ENCODE data around the gene BLNK. TPM values are rescaled to one million over a fixed set of nuclear protein-coding genes. Genes with fewer than 3 reads are reported as not detected.

The BLNK gene
- total and polyA plus RNA-seq, 2 donors (not counting 1 experiment from before 2014, with no cell fraction given) = 153 to 205 TPM

GRCh38 chr10:96311180-96311715 lies 39.9 kb upstream of the BLNK start:
- H3K27ac Mint-ChIP-seq = no peak overlapping the region
- CTCF ChIA-PET = interaction anchor here (1.1 kb wide), 1 partner anchor 9 kb away, joined by 4 read pairs; no protein-coding TSS in a partner anchor
- H3K9me3 Mint-ChIP-seq (ENCODE audit: insufficient read depth) = no peaks in the 10 kb centered on the region

GRCh38 chr10:96310321-96310669 lies 38.9 kb upstream of the BLNK start:
- intact Hi-C loops (cut with micrococcal nuclease) = no loop called here
- no peak overlapping the region for H3K4me2 ChIP-seq (replicated peaks; ENCODE audit: low read depth, low read length, poor library complexity, severe bottlenecking)
- H3K4me1 Mint-ChIP-seq = peaks cover 14% of the 10 kb centered on the region
- no peak overlapping the region for H3K27ac Mint-ChIP-seq
- WGBS (ENCODE audit: insufficient coverage) = 29% methylated on average over 1 of the region's 1 CpG
- POLR2A ChIA-PET = no interaction called here
- H3K27me3 Mint-ChIP-seq = peaks cover 14% of the 10 kb centered on the region
- no peak overlapping the region for H2AFZ ChIP-seq (ENCODE audit: insufficient read depth, low read depth, low read length, poor library complexity, severe bottlenecking)
- H3K9ac ChIP-seq (ENCODE audit: low read length) = no peak overlapping the region
- no peaks in the 10 kb centered on the region for H3K9me3 Mint-ChIP-seq (ENCODE audit: insufficient read depth)
- no peak overlapping the region for H3K4me3 Mint-ChIP-seq
- peaks cover 0 to 11% (median 3%) of the 10 kb centered on the region in 4 experiments for H3K27me3 ChIP-seq (replicated peaks in 1 of 4; ENCODE audit: control extremely low read depth in 1 of 4, control insufficient read depth in 3 of 4, insufficient read depth in 4 of 4, low read length in 3 of 4)
- H3K4me1 ChIP-seq (ENCODE audit: control insufficient read depth in 2 of 2, insufficient read depth in 2 of 2, low read length in 2 of 2) = peaks cover 13 to 14% of the 10 kb centered on the region in 2 donors
- no peak overlapping the region for H3K4me3 ChIP-seq (ENCODE audit: control extremely low read depth in 1 of 5, extremely low read depth in 1 of 5, insufficient read depth in 1 of 5, low read depth in 2 of 5, low read length in 4 of 5)
- H3K36me3 ChIP-seq (replicated peaks in 1 of 2; ENCODE audit: control extremely low read depth in 1 of 2, control insufficient read depth in 1 of 2, extremely low read depth in 1 of 2, insufficient read depth in 2 of 2, low read length in 1 of 2) = no peaks in the 10 kb centered on the region
- no peak for ATAC-seq (ENCODE audit: low read depth)
- H3K9me3 ChIP-seq (ENCODE audit: control extremely low read depth in 1 of 3, control insufficient read depth in 2 of 3, insufficient read depth in 1 of 3, low read length in 2 of 3) = no peaks in the 10 kb centered on the region
- CTCF ChIA-PET = interaction anchor here (1.1 to 2.3 kb wide), 3 partner anchors 8 to 81 kb away, joined by 4 to 11 read pairs (median 4); no protein-coding TSS in a partner anchor
- H3K79me2 ChIP-seq (ENCODE audit: control insufficient read depth, insufficient read depth, low read length) = no peaks in the 10 kb centered on the region
- H3K27ac ChIP-seq (ENCODE audit: low read length in 2 of 2) = no peak overlapping the region
- no peak for DNase-seq
- TF ChIP-seq EZH2 (IDR thresholded peaks at IDR 0.05; ENCODE audit: borderline replicate concordance, insufficient read depth, low read depth, low read length, poor library complexity, severe bottlenecking) = no peak
- no peaks in the 10 kb centered on the region for H4K20me1 ChIP-seq (ENCODE audit: control insufficient read depth, insufficient read depth, low read length, poor library complexity, severe bottlenecking)

More at GRCh38 chr10:96311180-96311715, 39.9 kb upstream of the BLNK start:
- no peak overlapping the region for H2AFZ ChIP-seq (ENCODE audit: insufficient read depth, low read depth, low read length, poor library complexity, severe bottlenecking)
- H3K27me3 ChIP-seq (replicated peaks in 1 of 4; ENCODE audit: control extremely low read depth in 1 of 4, control insufficient read depth in 3 of 4, insufficient read depth in 4 of 4, low read length in 3 of 4) = peaks cover 0 to 5% (median 2%) of the 10 kb centered on the region in 4 experiments
- H3K4me2 ChIP-seq (replicated peaks; ENCODE audit: low read depth, low read length, poor library complexity, severe bottlenecking) = no peak overlapping the region
- H3K27ac ChIP-seq (ENCODE audit: low read length in 2 of 2) = no peak overlapping the region
- POLR2A ChIA-PET = no interaction called here
- no peak for DNase-seq
- Mint-ChIP-seq H3K27me3 (peaks cover 14% of the 10 kb centered on the region), H3K4me1 (peaks cover 10% of the 10 kb centered on the region), H3K4me3 (no peak overlapping the region)
- H3K79me2 ChIP-seq (ENCODE audit: control insufficient read depth, insufficient read depth, low read length) = no peaks in the 10 kb centered on the region
- no peaks in the 10 kb centered on the region for H3K36me3 ChIP-seq (replicated peaks in 1 of 2; ENCODE audit: control extremely low read depth in 1 of 2, control insufficient read depth in 1 of 2, extremely low read depth in 1 of 2, insufficient read depth in 2 of 2, low read length in 1 of 2)
- no peak overlapping the region for H3K9ac ChIP-seq (ENCODE audit: low read length)
- no peak overlapping the region for H3K4me3 ChIP-seq (ENCODE audit: control extremely low read depth in 1 of 5, extremely low read depth in 1 of 5, insufficient read depth in 1 of 5, low read depth in 2 of 5, low read length in 4 of 5)
- TF ChIP-seq EZH2 (IDR thresholded peaks at IDR 0.05; ENCODE audit: borderline replicate concordance, insufficient read depth, low read depth, low read length, poor library complexity, severe bottlenecking) (no peak), CTCF (IDR thresholded peaks at IDR 0.05) (no peak)
- intact Hi-C loops (cut with micrococcal nuclease) = no loop called here
- H3K9me3 ChIP-seq (ENCODE audit: control extremely low read depth in 1 of 3, control insufficient read depth in 2 of 3, insufficient read depth in 1 of 3, low read length in 2 of 3) = no peaks in the 10 kb centered on the region
- H3K4me1 ChIP-seq (ENCODE audit: control insufficient read depth in 2 of 2, insufficient read depth in 2 of 2, low read length in 2 of 2) = peaks cover 9 to 11% of the 10 kb centered on the region in 2 donors
- WGBS (ENCODE audit: insufficient coverage) = no CpG with 5 or more reads among the region's 3 CpGs
- no peak for ATAC-seq (ENCODE audit: low read depth)
- H4K20me1 ChIP-seq (ENCODE audit: control insufficient read depth, insufficient read depth, low read length, poor library complexity, severe bottlenecking) = no peaks in the 10 kb centered on the region

All from B cell (primary cell).